GM21717 (cell line): ENCODE results near the gene SFXN5.

Experiments used
- ATAC-seq: cut with Tn5 transposase; IDR thresholded peaks from one replicate; pipeline ENCODE4 v1.9.1; 2021; ENCODE audit warnings: mild to moderate bottlenecking, moderate library complexity; ENCODE audit not compliant: unreplicated experiment

SFXN5 gene

GRCh38 chr2:72995430-72996116 is 75.9 kb downstream of the SFXN5 start:
- ATAC-seq, result no peak

GRCh38 chr2:72994991-72995380 is 76.5 kb downstream of the SFXN5 start:
- no peak for ATAC-seq

- ATAC-seq, result no peak
Measured at GRCh38 chr2:72994282-72994990, 77.1 kb downstream of the SFXN5 start.

GRCh38 chr2:72993933-72994280 is 77.6 kb downstream of the SFXN5 start:
- no peak for ATAC-seq

- no peak for ATAC-seq
Measured at GRCh38 chr2:72993147-72993932, 78.2 kb downstream of the SFXN5 start.

- no peak for ATAC-seq
Measured at GRCh38 chr2:72992734-72993102, 78.8 kb downstream of the SFXN5 start.

- ATAC-seq, result no peak
Measured at GRCh38 chr2:72991980-72992733, 79.4 kb downstream of the SFXN5 start.

GRCh38 chr2:72991439-72991725 is 80.1 kb downstream of the SFXN5 start:
- no peak for ATAC-seq

GRCh38 chr2:72990695-72991438 is 80.6 kb downstream of the SFXN5 start:
- ATAC-seq, result no peak

GRCh38 chr2:72989770-72990556 is 81.5 kb downstream of the SFXN5 start:
- ATAC-seq, result no peak

- ATAC-seq, result no peak
Measured at GRCh38 chr2:72988726-72989273, 82.7 kb downstream of the SFXN5 start.

GRCh38 chr2:72988041-72988440 is 83.5 kb downstream of the SFXN5 start:
- no peak for ATAC-seq

- no peak for ATAC-seq
Measured at GRCh38 chr2:72985891-72986683, 85.4 kb downstream of the SFXN5 start.

GRCh38 chr2:72985136-72985535 is 86.4 kb downstream of the SFXN5 start:
- ATAC-seq, result no peak

GRCh38 chr2:72984172-72984671 is 87.3 kb downstream of the SFXN5 start:
- ATAC-seq, result no peak

GRCh38 chr2:72983500-72984161 is 87.9 kb downstream of the SFXN5 start:
- no peak for ATAC-seq

GRCh38 chr2:72982781-72983499 is 88.6 kb downstream of the SFXN5 start:
- no peak for ATAC-seq

- no peak for ATAC-seq
Measured at GRCh38 chr2:72982219-72982618, 89.3 kb downstream of the SFXN5 start.
